RWPE2 (cell line): Measurements from ENCODE around the gene SMPX.

Source experiments
- ATAC-seq: fragments of 200-7000 bp; cut with Tn5 transposase; 3 replicates; pipeline ENCODE4 v1.9.1; 2021; ENCODE audit warnings: low read depth
- DNase-seq: peaks from one replicate; pipeline ENCODE4 v3.0.0-alpha.2; 2020; ENCODE audit warnings: low spot score
- H3K27ac ChIP-seq: fragments of 450-650 bp; 2 replicates; pipeline ENCODE4 v1.5.1; 2017; ENCODE audit warnings: mild to moderate bottlenecking; ENCODE audit not compliant: poor library complexity, severe bottlenecking
- H3K27me3 ChIP-seq: fragments of 250-450 bp; sonication (Bioruptor Pico); 2 replicates; pipeline ENCODE4 v1.5.1; 2021; ENCODE audit warnings: mild to moderate bottlenecking, moderate library complexity; ENCODE audit not compliant: insufficient read depth, poor library complexity, severe bottlenecking
- H3K36me3 ChIP-seq: fragments of 250-450 bp; sonication (Bioruptor Pico); 2 replicates; pipeline ENCODE4 v1.5.1; 2020; ENCODE audit warnings: low read depth, mild to moderate bottlenecking, moderate library complexity
- H3K4me1 ChIP-seq: fragments of 250-450 bp; sonication (Bioruptor Pico); 2 replicates; pipeline ENCODE4 v1.5.1; 2021; ENCODE audit warnings: mild to moderate bottlenecking, moderate library complexity; ENCODE audit not compliant: insufficient read depth, poor library complexity, severe bottlenecking
- H3K4me3 ChIP-seq: fragments of 250-450 bp; sonication (Bioruptor Pico); 2 replicates; pipeline ENCODE4 v1.5.1; 2021; ENCODE audit warnings: mild to moderate bottlenecking, moderate library complexity; ENCODE audit not compliant: severe bottlenecking
- H3K9me3 ChIP-seq: fragments of 250-450 bp; sonication (Bioruptor Pico); 2 replicates; pipeline ENCODE4 v1.5.1; 2021; ENCODE audit warnings: mild to moderate bottlenecking, moderate library complexity; ENCODE audit not compliant: severe bottlenecking
- CTCF ChIP-seq: fragments of 450-650 bp; IDR thresholded peaks from one replicate; pipeline ENCODE4 v1.5.1; 2017; ENCODE audit warnings: mild to moderate bottlenecking, moderate library complexity; ENCODE audit not compliant: poor library complexity, severe bottlenecking

The SMPX gene

GRCh38 chrX:21711129-21711847 is 46.6 kb downstream of the SMPX start:
- no peaks in the 10 kb centered on the region for H3K9me3 ChIP-seq
- TF ChIP-seq CTCF = no peak
- no peak overlapping the region for H3K4me3 ChIP-seq
- H3K27ac ChIP-seq = no peak overlapping the region
- DNase-seq = no peak
- no peak for ATAC-seq
- no peaks in the 10 kb centered on the region for H3K27me3 ChIP-seq
- no peaks in the 10 kb centered on the region for H3K36me3 ChIP-seq
- no peaks in the 10 kb centered on the region for H3K4me1 ChIP-seq

- Histone ChIP-seq H3K4me3 (no peak overlapping the region), H3K36me3 (no peaks in the 10 kb centered on the region), H3K4me1 (no peaks in the 10 kb centered on the region), H3K27me3 (no peaks in the 10 kb centered on the region), H3K27ac (no peak overlapping the region), H3K9me3 (no peaks in the 10 kb centered on the region)
- DNase-seq (no peak), ATAC-seq (no peak)
- TF ChIP-seq CTCF = peak; percentile 17
Observed at GRCh38 chrX:21708116-21708515, 49.8 kb downstream of the SMPX start.

- ATAC-seq (no peak), DNase-seq (no peak)
- no peak overlapping the region for H3K27ac ChIP-seq
Observed at GRCh38 chrX:21705225-21705624, 52.7 kb downstream of the SMPX start.

GRCh38 chrX:21702725-21703124 is 55.2 kb downstream of the SMPX start:
- no peak for DNase-seq
- Histone ChIP-seq H3K27me3 (no peaks in the 10 kb centered on the region), H3K27ac (no peak overlapping the region), H3K9me3 (no peaks in the 10 kb centered on the region), H3K4me1 (no peaks in the 10 kb centered on the region), H3K4me3 (no peak overlapping the region), H3K36me3 (no peaks in the 10 kb centered on the region)
- no peak for ATAC-seq
- no peak for TF ChIP-seq CTCF

More at GRCh38 chrX:21705225-21705624, 52.7 kb downstream of the SMPX start:
- H3K4me1 ChIP-seq = no peaks in the 10 kb centered on the region
- no peak overlapping the region for H3K4me3 ChIP-seq
- no peak for TF ChIP-seq CTCF
- H3K27me3 ChIP-seq = no peaks in the 10 kb centered on the region
- H3K9me3 ChIP-seq = no peaks in the 10 kb centered on the region
- no peaks in the 10 kb centered on the region for H3K36me3 ChIP-seq

GRCh38 chrX:21700967-21701366 is 56.9 kb downstream of the SMPX start:
- H3K36me3 ChIP-seq = no peaks in the 10 kb centered on the region
- no peaks in the 10 kb centered on the region for H3K9me3 ChIP-seq
- no peak for TF ChIP-seq CTCF
- ATAC-seq = no peak
- no peak overlapping the region for H3K27ac ChIP-seq
- H3K27me3 ChIP-seq = no peaks in the 10 kb centered on the region
- H3K4me3 ChIP-seq = no peak overlapping the region
- no peaks in the 10 kb centered on the region for H3K4me1 ChIP-seq
- no peak for DNase-seq
